Measurements from ENCODE around the gene NEUROD2.

- TF ChIP-seq EZH2 (IDR thresholded peaks at IDR 0.05; ENCODE audit: insufficient read depth, low read length) (no peak), CTCF (IDR thresholded peaks at IDR 0.05; ENCODE audit: insufficient read depth, low read depth, low read length) (no peak)
Observed at GRCh38 chr17:39650121-39650579, 42.4 kb upstream of the NEUROD2 start.

Measured in astrocyte (in vitro differentiated cells and primary cell).